HL-60 (cell line): ENCODE measurements around the gene PRKCE.

Experiments
- DNase-seq, 2 experiments: peaks; one replicate each; pipeline ENCODE4 v3.0.0-alpha.2; 2010 to 2020; ENCODE audit warnings: low read depth in 1 of 2, low spot score in 1 of 2
- H3K27ac ChIP-seq: fragments of 250-450 bp; sonication (Bioruptor Pico); replicated peaks from 2 replicates; pipeline ENCODE4 v1.5.1; 2020; ENCODE audit warnings: mild to moderate bottlenecking, moderate library complexity
- H3K27me3 ChIP-seq: fragments of 250-450 bp; sonication (Bioruptor Pico); 2 replicates; pipeline ENCODE4 v1.5.1; 2021; ENCODE audit warnings: mild to moderate bottlenecking, moderate library complexity; ENCODE audit not compliant: insufficient read depth, poor library complexity, severe bottlenecking
- H3K4me3 ChIP-seq: replicated peaks from 2 replicates; pipeline ENCODE4 v1.5.1; 2011; ENCODE audit warnings: mild to moderate bottlenecking, control low read depth, low read length; ENCODE audit not compliant: insufficient read depth
- CTCF ChIP-seq: IDR thresholded peaks from one replicate; pipeline ENCODE4 v1.5.1; 2011; ENCODE audit warnings: low read length, control low read depth, inconsistent platforms; ENCODE audit not compliant: insufficient read depth
- GABPA ChIP-seq: IDR thresholded peaks from 2 replicates; pipeline ENCODE4 v1.6.1; 2012; ENCODE audit warnings: low read depth
- POLR2AphosphoS5 ChIP-seq: IDR thresholded peaks from 2 replicates; pipeline ENCODE4 v1.6.1; 2012; ENCODE audit warnings: low read depth
- REST ChIP-seq: IDR thresholded peaks from 2 replicates; pipeline ENCODE4 v1.6.1; 2012; ENCODE audit warnings: low read depth; ENCODE audit not compliant: insufficient replicate concordance
- SPI1 ChIP-seq: IDR thresholded peaks from 2 replicates; pipeline ENCODE4 v1.6.1; 2012; ENCODE audit warnings: low read depth, mild to moderate bottlenecking, borderline replicate concordance

The PRKCE gene

GRCh38 chr2:45809205-45809604 lies 157.7 kb downstream of the PRKCE start:
- H3K4me3 ChIP-seq = no peak overlapping the region
- DNase-seq = no peak
- TF ChIP-seq CTCF = no peak
- TF ChIP-seq GABPA = no peak
- TF ChIP-seq REST = no peak
- no peak for TF ChIP-seq SPI1
- no peak for TF ChIP-seq POLR2AphosphoS5
- no peak overlapping the region for H3K27ac ChIP-seq
- H3K27me3 ChIP-seq = peaks cover 4% of the 10 kb centered on the region

- no peak for TF ChIP-seq GABPA
- TF ChIP-seq POLR2AphosphoS5 = no peak
- no peak for TF ChIP-seq SPI1
- no peak for TF ChIP-seq CTCF
- no peak for TF ChIP-seq REST
- Histone ChIP-seq H3K27ac (no peak overlapping the region), H3K4me3 (no peak overlapping the region), H3K27me3 (peaks cover 6% of the 10 kb centered on the region)
- no peak for DNase-seq
Measured at GRCh38 chr2:45812011-45812500, 160.6 kb downstream of the PRKCE start.

- H3K27me3 ChIP-seq = peaks cover 6% of the 10 kb centered on the region
- TF ChIP-seq SPI1 = no peak
- no peak for TF ChIP-seq REST
- TF ChIP-seq CTCF = no peak
- TF ChIP-seq POLR2AphosphoS5 = no peak
- TF ChIP-seq GABPA = no peak
- no peak for DNase-seq
- H3K27ac ChIP-seq = no peak overlapping the region
- no peak overlapping the region for H3K4me3 ChIP-seq
Measured at GRCh38 chr2:45813003-45813941, 161.8 kb downstream of the PRKCE start.
